Hepatocyte (in vitro differentiated cells): Measurements from ENCODE around the gene PCDHGA6. TPM values are rescaled to one million over a fixed set of nuclear protein-coding genes. Genes with fewer than 3 reads are reported as not detected.
A peak's percentile ranks its signal among the peaks of the same experiment; 100 is the strongest.
"Not testable (repeated sequence)": the region's sequence is repeated elsewhere in the genome, so short reads cannot be mapped to it uniquely, and the experiment has no call there.

Source experiments
- DNase-seq: peaks from one replicate; pipeline ENCODE4 v3.0.0-alpha.2; 2016; ENCODE audit warnings: low spot score
- H2AFZ ChIP-seq: fragments of 200-600 bp; sonication (generic); 2 replicates; pipeline ENCODE4 v1.6.0; 2016; ENCODE audit warnings: antibody characterized with exemption, mild to moderate bottlenecking
- H3K27ac ChIP-seq: fragments of 200-600 bp; sonication (generic); 2 replicates; pipeline ENCODE4 v1.5.1; 2016; ENCODE audit warnings: mild to moderate bottlenecking
- H3K27me3 ChIP-seq: fragments of 200-600 bp; sonication (generic); 2 replicates; pipeline ENCODE4 v1.6.1; 2016
- H3K36me3 ChIP-seq: fragments of 200-600 bp; sonication (generic); replicated peaks from 2 replicates; pipeline ENCODE4 v1.5.1; 2016; ENCODE audit warnings: low read depth; ENCODE audit not compliant: insufficient read depth
- H3K4me1 ChIP-seq: fragments of 200-600 bp; sonication (generic); 2 replicates; pipeline ENCODE4 v1.5.1; 2016; ENCODE audit warnings: mild to moderate bottlenecking, moderate library complexity; ENCODE audit not compliant: insufficient read depth
- H3K4me2 ChIP-seq: fragments of 200-600 bp; sonication (generic); 2 replicates; pipeline ENCODE4 v1.6.0; 2016
- H3K4me3 ChIP-seq: fragments of 200-600 bp; sonication (generic); 2 replicates; pipeline ENCODE4 v1.5.1; 2016; ENCODE audit warnings: mild to moderate bottlenecking
- H3K79me2 ChIP-seq: fragments of 200-600 bp; sonication (generic); 2 replicates; pipeline ENCODE4 v1.6.0; 2017; ENCODE audit warnings: mild to moderate bottlenecking
- H3K9me2 ChIP-seq: fragments of 200-600 bp; sonication (generic); replicated peaks from 2 replicates; pipeline ENCODE4 v1.6.0; 2017; ENCODE audit warnings: mild to moderate bottlenecking; ENCODE audit not compliant: insufficient read depth
- H3K9me3 ChIP-seq: fragments of 200-600 bp; sonication (generic); 2 replicates; pipeline ENCODE4 v1.5.1; 2016; ENCODE audit warnings: low read depth, mild to moderate bottlenecking
- H4K20me1 ChIP-seq: fragments of 200-600 bp; sonication (generic); 2 replicates; pipeline ENCODE4 v1.6.0; 2016; ENCODE audit warnings: mild to moderate bottlenecking; ENCODE audit not compliant: insufficient read depth, poor library complexity, severe bottlenecking
- EZH2 ChIP-seq: fragments of 200-600 bp; sonication (generic); IDR thresholded peaks from 2 replicates; pipeline ENCODE4 v1.6.1; 2016; ENCODE audit warnings: antibody characterized with exemption, mild to moderate bottlenecking, borderline replicate concordance
- EZH2phosphoT487 ChIP-seq: fragments of 200-600 bp; sonication (generic); IDR thresholded peaks from one replicate; pipeline ENCODE4 v1.6.1; 2018; ENCODE audit warnings: antibody characterized with exemption, mild to moderate bottlenecking, low read depth, moderate library complexity; ENCODE audit not compliant: unreplicated experiment, severe bottlenecking
- WGBS: methylation state at CpG from one replicate; pipeline ENCODE4 v1.1.6; 2016; ENCODE audit warnings: low lambda C conversion rate; ENCODE audit errors: missing lambda C conversion rate; 5-methylcytosine and 5-hydroxymethylcytosine counted together
- polyA plus RNA-seq: library from polyadenylated mRNA; unstranded; fragments of >200 nt; fragmentation: Nextera tagmentation; extraction: Ambion mirVana; gene quantifications from 2 replicates; pipeline ENCODE4 v1.2.1, GENCODE V29; 2016
- total RNA-seq: library from RNA; depleted of rRNA; stranded (reverse); fragments of >200 nt; gene quantifications from 2 replicates; pipeline ENCODE4 v1.2.3, GENCODE V29; 2014
- TF ChIP-seq, protein P1 (sequence below): fragments of 200-600 bp; sonication (generic); IDR thresholded peaks from 2 replicates; pipeline ENCODE4 v1.5.1; 2016; ENCODE audit warnings: antibody characterized with exemption, mild to moderate bottlenecking; ENCODE audit not compliant: poor library complexity

The PCDHGA6 gene
- total and polyA plus RNA-seq, 2 experiments from 2014 or later, result 0.11 TPM; not detected in 1

- TF ChIP-seq EZH2phosphoT487 (no peak), EZH2 (no peak)
- TF ChIP-seq, protein P1, sequence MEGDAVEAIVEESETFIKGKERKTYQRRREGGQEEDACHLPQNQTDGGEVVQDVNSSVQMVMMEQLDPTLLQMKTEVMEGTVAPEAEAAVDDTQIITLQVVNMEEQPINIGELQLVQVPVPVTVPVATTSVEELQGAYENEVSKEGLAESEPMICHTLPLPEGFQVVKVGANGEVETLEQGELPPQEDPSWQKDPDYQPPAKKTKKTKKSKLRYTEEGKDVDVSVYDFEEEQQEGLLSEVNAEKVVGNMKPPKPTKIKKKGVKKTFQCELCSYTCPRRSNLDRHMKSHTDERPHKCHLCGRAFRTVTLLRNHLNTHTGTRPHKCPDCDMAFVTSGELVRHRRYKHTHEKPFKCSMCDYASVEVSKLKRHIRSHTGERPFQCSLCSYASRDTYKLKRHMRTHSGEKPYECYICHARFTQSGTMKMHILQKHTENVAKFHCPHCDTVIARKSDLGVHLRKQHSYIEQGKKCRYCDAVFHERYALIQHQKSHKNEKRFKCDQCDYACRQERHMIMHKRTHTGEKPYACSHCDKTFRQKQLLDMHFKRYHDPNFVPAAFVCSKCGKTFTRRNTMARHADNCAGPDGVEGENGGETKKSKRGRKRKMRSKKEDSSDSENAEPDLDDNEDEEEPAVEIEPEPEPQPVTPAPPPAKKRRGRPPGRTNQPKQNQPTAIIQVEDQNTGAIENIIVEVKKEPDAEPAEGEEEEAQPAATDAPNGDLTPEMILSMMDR, result no peak
- Histone ChIP-seq H3K36me3 (peaks cover 2% of the 10 kb centered on the region), H3K9me3 (peaks cover 16% of the 10 kb centered on the region), H2AFZ (no peak overlapping the region), H4K20me1 (no peaks in the 10 kb centered on the region), H3K27ac (no peak overlapping the region), H3K9me2 (no peaks in the 10 kb centered on the region), H3K4me2 (no peak overlapping the region), H3K4me3 (no peak overlapping the region), H3K79me2 (no peaks in the 10 kb centered on the region), H3K4me1 (no peaks in the 10 kb centered on the region), H3K27me3 (no peaks in the 10 kb centered on the region)
- DNase-seq, result no peak
- 96% methylated on average over 22 of the region's 22 CpGs for WGBS
Measured at GRCh38 chr5:141403387-141403786, 29.7 kb downstream of the PCDHGA6 start.

GRCh38 chr5:141407790-141408505 is 34.3 kb downstream of the PCDHGA6 start, which contains the start of gene PCDHGB6:
TSS of gene PCDHGB6 (plus strand) at chr5:141408021. CDS start at chr5:141408203, 182 bp downstream.
- H3K4me1 ChIP-seq, H3K36me3 ChIP-seq, H3K27me3 ChIP-seq, H3K9me2 ChIP-seq, H4K20me1 ChIP-seq: not testable (repeated sequence)
- Histone ChIP-seq H3K27ac (peak within 1 kb of the TSS; percentile 83), H3K4me3 (peak within 1 kb of the TSS; percentile 41), H3K79me2 (peaks cover 23% of the 10 kb centered on the region), H2AFZ (peak within 1 kb of the TSS; percentile 74), H3K4me2 (peak within 1 kb of the TSS; percentile 78), H3K9me3 (peaks cover 37% of the 10 kb centered on the region)
- WGBS, result 9% methylated on average over 51 of the region's 51 CpGs
- TF ChIP-seq, protein P1, result peak; percentile 79
- peak; percentile 83 for DNase-seq

DNA sequence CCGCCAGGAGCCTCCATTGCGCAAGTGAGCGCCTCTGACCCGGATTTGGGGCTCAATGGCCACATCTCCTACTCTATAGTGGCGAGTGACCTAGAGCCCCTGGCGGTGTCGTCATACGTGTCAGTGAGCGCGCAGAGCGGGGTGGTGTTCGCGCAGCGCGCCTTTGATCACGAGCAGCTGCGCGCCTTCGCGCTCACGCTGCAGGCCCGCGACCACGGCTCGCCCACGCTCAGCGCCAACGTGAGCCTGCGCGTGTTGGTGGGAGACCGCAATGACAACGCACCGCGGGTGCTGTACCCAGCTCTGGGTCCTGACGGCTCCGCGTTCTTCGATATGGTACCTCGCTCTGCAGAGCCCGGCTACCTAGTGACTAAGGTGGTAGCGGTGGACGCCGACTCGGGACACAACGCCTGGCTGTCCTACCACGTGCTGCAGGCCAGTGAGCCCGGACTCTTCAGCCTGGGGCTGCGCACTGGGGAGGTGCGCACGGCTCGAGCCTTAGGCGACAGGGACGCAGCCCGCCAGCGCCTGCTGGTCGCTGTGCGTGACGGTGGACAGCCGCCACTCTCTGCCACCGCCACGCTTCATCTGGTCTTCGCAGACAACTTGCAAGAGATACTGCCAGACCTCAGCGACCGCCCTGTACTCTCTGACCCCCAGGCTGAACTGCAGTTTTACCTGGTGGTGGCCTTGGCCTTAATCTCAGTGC is 36.1 kb downstream of the PCDHGA6 start:
- Histone ChIP-seq H3K36me3 (peaks cover 7% of the 10 kb centered on the region), H4K20me1 (no peaks in the 10 kb centered on the region), H3K4me2 (no peak overlapping the region), H3K9me3 (peaks cover 40% of the 10 kb centered on the region), H3K4me3 (no peak overlapping the region), H3K9me2 (no peaks in the 10 kb centered on the region), H3K27me3 (no peaks in the 10 kb centered on the region), H3K4me1 (no peaks in the 10 kb centered on the region), H3K79me2 (peaks cover 23% of the 10 kb centered on the region), H3K27ac (no peak overlapping the region), H2AFZ (no peak overlapping the region)
- no peak for TF ChIP-seq EZH2phosphoT487
- no peak for TF ChIP-seq EZH2
- TF ChIP-seq, protein P1, result no peak
- WGBS, result 98% methylated on average over 58 of the region's 64 CpGs
- DNase-seq, result no peak
